HepG2 (cell line): ENCODE measurements around the gene NEDD8. TPM values are rescaled to one million over a fixed set of nuclear protein-coding genes. Genes with fewer than 3 reads are reported as not detected.

ENCODE experiments used
- ARID2 ChIP-seq: sonication (generic); formaldehyde crosslinking; IDR thresholded peaks from 2 replicates; pipeline ENCODE4 v1.8.1; 2022; ENCODE audit warnings: mild to moderate bottlenecking, missing genetic modification reagents, borderline replicate concordance
- ATF6 ChIP-seq: sonication (generic); formaldehyde crosslinking; conservative IDR thresholded peaks from 2 replicates; pipeline ENCODE4 v1.4.0; 2020; ENCODE audit warnings: missing genetic modification reagents
- ATF7 ChIP-seq, 2 experiments: fragments of 450-650 bp in 1 of 2; sonication (generic) in 1 of 2; formaldehyde crosslinking in 1 of 2; IDR thresholded peaks; 2 replicates each; pipeline versions ENCODE4 v1.4.0 to v1.6.1; 2016 to 2020; ENCODE audit warnings: antibody characterized with exemption in 1 of 2, mild to moderate bottlenecking in 1 of 2, missing genetic modification reagents in 1 of 2
- CENPX ChIP-seq: sonication (generic); formaldehyde crosslinking; IDR thresholded peaks from 2 replicates; pipeline ENCODE4 v1.9.0; 2021; ENCODE audit warnings: mild to moderate bottlenecking, missing genetic modification reagents, moderate library complexity
- ELF4 ChIP-seq: sonication (generic); formaldehyde crosslinking; IDR thresholded peaks from 2 replicates; pipeline ENCODE4 v1.5.0; 2020; ENCODE audit warnings: missing genetic modification reagents, mild to moderate bottlenecking, moderate library complexity, borderline replicate concordance
- FOXJ3 ChIP-seq: sonication (generic); formaldehyde crosslinking; IDR thresholded peaks from 2 replicates; pipeline ENCODE4 v1.4.0; 2020; ENCODE audit warnings: missing genetic modification reagents, mild to moderate bottlenecking, borderline replicate concordance
- FOXO1 ChIP-seq: sonication (generic); formaldehyde crosslinking; IDR thresholded peaks from 2 replicates; pipeline ENCODE4 v1.4.0; 2020; ENCODE audit warnings: missing genetic modification reagents
- HDAC6 ChIP-seq: fragments of 200-600 bp; sonication (generic); IDR thresholded peaks from 2 replicates; pipeline ENCODE4 v1.7.0; 2017; ENCODE audit warnings: mild to moderate bottlenecking, antibody characterized with exemption, low read length, low read depth
- JUN ChIP-seq: sonication (generic); formaldehyde crosslinking; IDR thresholded peaks from 2 replicates; pipeline ENCODE4 v1.4.0; 2020; ENCODE audit warnings: mild to moderate bottlenecking, missing genetic modification reagents
- KDM4B ChIP-seq: sonication (generic); formaldehyde crosslinking; IDR thresholded peaks from 2 replicates; pipeline ENCODE4 v1.4.0; 2020; ENCODE audit warnings: missing genetic modification reagents
- KDM5A ChIP-seq: fragments of 200-600 bp; sonication (generic); IDR thresholded peaks from 2 replicates; pipeline ENCODE4 v1.7.0; 2018; ENCODE audit warnings: antibody characterized with exemption, mild to moderate bottlenecking, low read length, borderline replicate concordance
- MAFF ChIP-seq: IDR thresholded peaks from 2 replicates; pipeline ENCODE4 v1.6.1; 2011; ENCODE audit warnings: low read depth, low read length, improper control_type of control experiment
- MED1 ChIP-seq: sonication (generic); formaldehyde crosslinking; IDR thresholded peaks from 2 replicates; pipeline ENCODE4 v1.4.0; 2020; ENCODE audit warnings: missing genetic modification reagents
- PCBP1 ChIP-seq: fragments of 200-400 bp; formaldehyde crosslinking; IDR thresholded peaks from 2 replicates; pipeline ENCODE4 v1.6.1; 2017; ENCODE audit warnings: mild to moderate bottlenecking, low read depth, low read length, borderline replicate concordance
- PHF20 ChIP-seq: sonication (generic); formaldehyde crosslinking; IDR thresholded peaks from 2 replicates; pipeline ENCODE4 v1.5.0; 2020; ENCODE audit warnings: mild to moderate bottlenecking, missing genetic modification reagents
- PRMT3 ChIP-seq: sonication (generic); formaldehyde crosslinking; IDR thresholded peaks from 2 replicates; pipeline ENCODE4 v1.8.1; 2022; ENCODE audit warnings: low read depth, mild to moderate bottlenecking, moderate library complexity, missing genetic modification reagents, borderline replicate concordance
- SP1 ChIP-seq, 2 experiments: fragments of 450-650 bp in 1 of 2; sonication (generic) in 1 of 2; formaldehyde crosslinking in 1 of 2; IDR thresholded peaks; 2 replicates each; pipeline versions ENCODE4 v1.4.0 to v1.6.1; 2016 to 2020; ENCODE audit warnings: missing genetic modification reagents in 1 of 2
- SPEN ChIP-seq: sonication (generic); formaldehyde crosslinking; IDR thresholded peaks from 2 replicates; pipeline ENCODE4 v1.5.1; 2020; ENCODE audit warnings: low read depth, mild to moderate bottlenecking, missing genetic modification reagents
- TOPORS ChIP-seq: sonication (generic); formaldehyde crosslinking; IDR thresholded peaks from 2 replicates; pipeline ENCODE4 v1.8.0; 2023; ENCODE audit warnings: mild to moderate bottlenecking, missing genetic modification reagents
- ZFP41 ChIP-seq: sonication (generic); formaldehyde crosslinking; IDR thresholded peaks from 2 replicates; pipeline ENCODE4 v1.4.0; 2020; ENCODE audit warnings: mild to moderate bottlenecking, missing genetic modification reagents, borderline replicate concordance
- ZFX ChIP-seq: sonication (generic); formaldehyde crosslinking; IDR thresholded peaks from 2 replicates; pipeline ENCODE4 v1.4.0; 2020; ENCODE audit warnings: mild to moderate bottlenecking, low read depth, missing genetic modification reagents, moderate library complexity
- ZNF33A ChIP-seq: sonication (generic); formaldehyde crosslinking; IDR thresholded peaks from 2 replicates; pipeline ENCODE4 v1.5.1; 2020; ENCODE audit warnings: missing genetic modification reagents, mild to moderate bottlenecking, moderate library complexity, borderline replicate concordance
- ZNF414 ChIP-seq: sonication (generic); formaldehyde crosslinking; IDR thresholded peaks from 2 replicates; pipeline ENCODE4 v1.5.0; 2020; ENCODE audit warnings: missing genetic modification reagents
- ZNF557 ChIP-seq: sonication (generic); formaldehyde crosslinking; IDR thresholded peaks from 2 replicates; pipeline ENCODE4 v1.4.0; 2020; ENCODE audit warnings: missing genetic modification reagents
- ZNF614 ChIP-seq: IDR thresholded peaks from 2 replicates; pipeline ENCODE4 v1.6.1; 2018; ENCODE audit warnings: missing biosample characterization, missing genetic modification reagents, inconsistent platforms, borderline replicate concordance
- ZNF790 ChIP-seq: sonication (generic); formaldehyde crosslinking; IDR thresholded peaks from 2 replicates; pipeline ENCODE4 v1.8.0; 2022; ENCODE audit warnings: missing genetic modification reagents, mild to moderate bottlenecking, borderline replicate concordance
- polyA plus RNA-seq, 8 experiments: library from polyadenylated mRNA; depleted of rRNA in 3 of 8; stranded (reverse) in 7 of 8; unstranded in 1 of 8; fragments of >200 nt; fragmentation: Illumina TruSeq in 4 of 8; extraction: Trizol in 4 of 8; gene quantifications; 2 replicates each; pipeline versions ENCODE4 v1.2.1 to v1.2.3, GENCODE V29; 2011 to 2016; ENCODE audit warnings: low read depth in 4 of 8, missing spikeins in 1 of 8, mixed read lengths in 1 of 8; ENCODE audit not compliant: insufficient read depth in 1 of 8
- total RNA-seq, 5 experiments: library from RNA; depleted of rRNA; stranded (reverse); fragments of >200 nt; fragmentation: Illumina TruSeq; extraction: Trizol; gene quantifications; 2 replicates each; pipeline ENCODE4 v1.2.3, GENCODE V29; 2016; ENCODE audit warnings: low read depth in 1 of 5
- TF ChIP-seq, protein P1 (sequence below): sonication (generic); formaldehyde crosslinking; IDR thresholded peaks from 2 replicates; pipeline ENCODE4 v1.4.0; 2020; ENCODE audit warnings: mild to moderate bottlenecking, missing genetic modification reagents
- TF ChIP-seq, protein P2 (sequence below): IDR thresholded peaks from 2 replicates; pipeline ENCODE4 v1.6.1; 2016; ENCODE audit warnings: low read depth, control low read depth

The NEDD8 gene
- total and polyA plus RNA-seq, 2 of the 13 experiments (the other 11 are each of a cell fraction or from before 2014, with no cell fraction given): 535 to 713 TPM

GRCh38 chr14:24189059-24189375, 43.1 kb downstream of the NEDD8 start (continued):
- TF ChIP-seq ZFX (no peak), CENPX (CRISPR knock-in tag) (no peak), FOXO1 (CRISPR knock-in tag) (no peak), ZNF614 (CRISPR knock-in tag) (no peak; the same call in 1 of the 2 replicates), PCBP1 (no peak), ZNF557 (CRISPR knock-in tag) (no peak), HDAC6 (peak; percentile 83; the same call in 1 of the 2 replicates), ZFP41 (CRISPR knock-in tag) (no peak), KDM4B (CRISPR knock-in tag) (no peak), SPEN (CRISPR knock-in tag) (no peak), ATF6 (no peak), SP1 (IDR thresholded peaks at IDR 0.05) (no peak), SP1 (CRISPR knock-in tag; IDR thresholded peaks at IDR 0.05) (no peak), FOXJ3 (no peak), ZNF414 (no peak), ELF4 (CRISPR knock-in tag) (peak; percentile 89; the same call in 1 of the 2 replicates), MED1 (CRISPR knock-in tag) (no peak), ZNF790 (CRISPR knock-in tag) (no peak), ATF7 (IDR thresholded peaks at IDR 0.05) (no peak), ATF7 (CRISPR knock-in tag; IDR thresholded peaks at IDR 0.05) (no peak), KDM5A (peak; percentile 85), TOPORS (CRISPR knock-in tag) (no peak), PHF20 (CRISPR knock-in tag) (no peak), ARID2 (no peak), JUN (CRISPR knock-in tag) (no peak), ZNF33A (CRISPR knock-in tag) (no peak), PRMT3 (CRISPR knock-in tag) (no peak), MAFF (no peak)
- TF ChIP-seq, protein P1, sequence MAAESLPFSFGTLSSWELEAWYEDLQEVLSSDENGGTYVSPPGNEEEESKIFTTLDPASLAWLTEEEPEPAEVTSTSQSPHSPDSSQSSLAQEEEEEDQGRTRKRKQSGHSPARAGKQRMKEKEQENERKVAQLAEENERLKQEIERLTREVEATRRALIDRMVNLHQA (CRISPR knock-in tag): 0 out of 2 replicates have a peak, but pooled peaks have one; percentile 12
- TF ChIP-seq, protein P2, sequence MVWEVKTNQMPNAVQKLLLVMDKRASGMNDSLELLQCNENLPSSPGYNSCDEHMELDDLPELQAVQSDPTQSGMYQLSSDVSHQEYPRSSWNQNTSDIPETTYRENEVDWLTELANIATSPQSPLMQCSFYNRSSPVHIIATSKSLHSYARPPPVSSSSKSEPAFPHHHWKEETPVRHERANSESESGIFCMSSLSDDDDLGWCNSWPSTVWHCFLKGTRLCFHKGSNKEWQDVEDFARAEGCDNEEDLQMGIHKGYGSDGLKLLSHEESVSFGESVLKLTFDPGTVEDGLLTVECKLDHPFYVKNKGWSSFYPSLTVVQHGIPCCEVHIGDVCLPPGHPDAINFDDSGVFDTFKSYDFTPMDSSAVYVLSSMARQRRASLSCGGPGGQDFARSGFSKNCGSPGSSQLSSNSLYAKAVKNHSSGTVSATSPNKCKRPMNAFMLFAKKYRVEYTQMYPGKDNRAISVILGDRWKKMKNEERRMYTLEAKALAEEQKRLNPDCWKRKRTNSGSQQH (CRISPR knock-in tag): no peak
